NCI-H1048 (cell line): ENCODE measurements around the gene RHAG.
"Not testable (repeated sequence)": the region's sequence is repeated elsewhere in the genome, so short reads cannot be mapped to it uniquely, and the experiment has no call there.

Source experiments
- DNase-seq: peaks from one replicate; lab custom pipeline; 2025; lab: John Stamatoyannopoulos, UW

The RHAG gene

GRCh38 chr6:49635978-49636712, 494 bp downstream of the RHAG start:
- no peak for DNase-seq

GRCh38 chr6:49635480-49635879, 1.2 kb downstream of the RHAG start:
- DNase-seq: no peak

GRCh38 chr6:49634836-49635218, 1.8 kb downstream of the RHAG start:
- no peak for DNase-seq

GRCh38 chr6:49634092-49634835, 2.4 kb downstream of the RHAG start:
- no peak for DNase-seq

- no peak for DNase-seq
Measured at GRCh38 chr6:49633541-49633940, 3.1 kb downstream of the RHAG start.

GRCh38 chr6:49632727-49633126, 3.9 kb downstream of the RHAG start:
- no peak for DNase-seq

GRCh38 chr6:49629485-49630088, 7.1 kb downstream of the RHAG start:
- DNase-seq: not testable (repeated sequence)

GRCh38 chr6:49626811-49627210, 9.8 kb downstream of the RHAG start:
- no peak for DNase-seq

- DNase-seq: no peak
Measured at GRCh38 chr6:49618257-49618656, 18.4 kb downstream of the RHAG start.

GRCh38 chr6:49614144-49614543, 22.5 kb downstream of the RHAG start:
- DNase-seq: not testable (repeated sequence)

- DNase-seq: no peak
Measured at GRCh38 chr6:49609285-49609684, 27.4 kb downstream of the RHAG start.

- not testable (repeated sequence) for DNase-seq
Measured at GRCh38 chr6:49608275-49608674, 28.4 kb downstream of the RHAG start.

- no peak for DNase-seq
Measured at GRCh38 chr6:49607391-49607982, 29.2 kb downstream of the RHAG start.

GRCh38 chr6:49606721-49607390, 29.8 kb downstream of the RHAG start:
- DNase-seq: peak; percentile 55

- DNase-seq: not testable (repeated sequence)
Measured at GRCh38 chr6:49604080-49604479, 32.6 kb downstream of the RHAG start.

- DNase-seq: not testable (repeated sequence)
Measured at GRCh38 chr6:49587262-49587661, 49.4 kb downstream of the RHAG start.

GRCh38 chr6:49582529-49582928, 54.1 kb downstream of the RHAG start:
- DNase-seq: no peak

- no peak for DNase-seq
Measured at GRCh38 chr6:49579649-49580048, 57.0 kb downstream of the RHAG start.

GRCh38 chr6:49576618-49577017, 60.0 kb downstream of the RHAG start:
- DNase-seq: no peak

GRCh38 chr6:49570474-49571079, 66.1 kb downstream of the RHAG start:
- no peak for DNase-seq

GRCh38 chr6:49565855-49566254, 70.8 kb downstream of the RHAG start:
- no peak for DNase-seq

- DNase-seq: no peak
Measured at GRCh38 chr6:49565261-49565660, 71.4 kb downstream of the RHAG start.
